Skeletal muscle satellite cell (primary cell): ENCODE data around the gene PRSS56.
A peak's percentile ranks its signal among the peaks of the same experiment; 100 is the strongest.

Experiments used
- H3K27me3 ChIP-seq: 2 replicates; pipeline ENCODE4 v1.7.0; 2013; ENCODE audit warnings: low read length; ENCODE audit not compliant: control insufficient read depth, insufficient read depth
- H3K36me3 ChIP-seq: 2 replicates; pipeline ENCODE4 v1.7.0; 2013; ENCODE audit warnings: mild to moderate bottlenecking, control low read depth, low read length; ENCODE audit not compliant: insufficient read depth
- H3K4me1 ChIP-seq: 2 replicates; pipeline ENCODE4 v1.7.0; 2013; ENCODE audit warnings: low read length; ENCODE audit not compliant: control insufficient read depth, insufficient read depth
- H3K4me2 ChIP-seq: 2 replicates; pipeline ENCODE4 v1.7.0; 2013; ENCODE audit warnings: mild to moderate bottlenecking, low read length
- H3K4me3 ChIP-seq: 2 replicates; pipeline ENCODE4 v1.7.0; 2013; ENCODE audit warnings: low read length
- H3K9ac ChIP-seq: 2 replicates; pipeline ENCODE4 v1.7.0; 2013; ENCODE audit warnings: mild to moderate bottlenecking, low read depth, low read length, moderate library complexity
- H3K9me3 ChIP-seq: replicated peaks from 2 replicates; pipeline ENCODE4 v1.7.0; 2013; ENCODE audit warnings: mild to moderate bottlenecking, control low read depth, low read length

PRSS56 gene

GRCh38 chr2:232496501-232497270 is 23.5 kb upstream of the PRSS56 start:
- no peak overlapping the region for H3K4me3 ChIP-seq
- no peaks in the 10 kb centered on the region for H3K36me3 ChIP-seq

GRCh38 chr2:232497348-232497747 is 22.8 kb upstream of the PRSS56 start:
- Histone ChIP-seq H3K27me3 (peaks cover 35% of the 10 kb centered on the region), H3K4me2 (no peak overlapping the region), H3K9me3 (no peaks in the 10 kb centered on the region)

More at GRCh38 chr2:232496501-232497270, 23.5 kb upstream of the PRSS56 start:
- peaks cover 35% of the 10 kb centered on the region for H3K27me3 ChIP-seq
- no peak overlapping the region for H3K9ac ChIP-seq
- no peaks in the 10 kb centered on the region for H3K4me1 ChIP-seq
- no peaks in the 10 kb centered on the region for H3K9me3 ChIP-seq
- no peak overlapping the region for H3K4me2 ChIP-seq

GRCh38 chr2:232498452-232498851 is 21.7 kb upstream of the PRSS56 start:
- H3K36me3 ChIP-seq, result no peaks in the 10 kb centered on the region
- no peaks in the 10 kb centered on the region for H3K9me3 ChIP-seq
- H3K4me2 ChIP-seq, result no peak overlapping the region
- no peaks in the 10 kb centered on the region for H3K4me1 ChIP-seq
- H3K4me3 ChIP-seq, result no peak overlapping the region
- H3K9ac ChIP-seq, result no peak overlapping the region
- peaks cover 37% of the 10 kb centered on the region for H3K27me3 ChIP-seq

More at GRCh38 chr2:232497348-232497747, 22.8 kb upstream of the PRSS56 start:
- Histone ChIP-seq H3K4me1 (no peaks in the 10 kb centered on the region), H3K36me3 (no peaks in the 10 kb centered on the region), H3K9ac (no peak overlapping the region), H3K4me3 (no peak overlapping the region)

- Histone ChIP-seq H3K9ac (no peak overlapping the region), H3K4me1 (no peaks in the 10 kb centered on the region), H3K4me2 (no peak overlapping the region), H3K4me3 (no peak overlapping the region), H3K27me3 (peaks cover 57% of the 10 kb centered on the region), H3K36me3 (no peaks in the 10 kb centered on the region), H3K9me3 (no peaks in the 10 kb centered on the region)
These were observed 18.8 kb upstream of the PRSS56 start for GRCh38 chr2:232501331-232501771.

GRCh38 chr2:232501794-232502390 is 18.3 kb upstream of the PRSS56 start:
- Histone ChIP-seq H3K4me3 (no peak overlapping the region), H3K9ac (no peak overlapping the region), H3K4me1 (no peaks in the 10 kb centered on the region), H3K9me3 (no peaks in the 10 kb centered on the region), H3K27me3 (peaks cover 62% of the 10 kb centered on the region), H3K4me2 (no peak overlapping the region), H3K36me3 (no peaks in the 10 kb centered on the region)

- H3K4me2 ChIP-seq, result no peak overlapping the region
- H3K9me3 ChIP-seq, result no peaks in the 10 kb centered on the region
- no peak overlapping the region for H3K4me3 ChIP-seq
- H3K9ac ChIP-seq, result no peak overlapping the region
- no peaks in the 10 kb centered on the region for H3K4me1 ChIP-seq
- H3K27me3 ChIP-seq, result peaks cover 67% of the 10 kb centered on the region
- H3K36me3 ChIP-seq, result no peaks in the 10 kb centered on the region
These were observed 17.7 kb upstream of the PRSS56 start for GRCh38 chr2:232502511-232502910.

GRCh38 chr2:232502911-232503808 is 17.0 kb upstream of the PRSS56 start:
- peaks cover 67% of the 10 kb centered on the region for H3K27me3 ChIP-seq
- no peaks in the 10 kb centered on the region for H3K4me1 ChIP-seq
- no peak overlapping the region for H3K9ac ChIP-seq
- H3K4me2 ChIP-seq, result peak overlapping the region; percentile 61
- H3K9me3 ChIP-seq, result no peaks in the 10 kb centered on the region
- no peak overlapping the region for H3K4me3 ChIP-seq
- H3K36me3 ChIP-seq, result no peaks in the 10 kb centered on the region

GRCh38 chr2:232503809-232504323 is 16.3 kb upstream of the PRSS56 start:
- Histone ChIP-seq H3K9me3 (no peaks in the 10 kb centered on the region), H3K9ac (no peak overlapping the region), H3K4me3 (no peak overlapping the region), H3K4me1 (no peaks in the 10 kb centered on the region), H3K27me3 (peaks cover 66% of the 10 kb centered on the region), H3K4me2 (peak overlapping the region; percentile 61), H3K36me3 (no peaks in the 10 kb centered on the region)

- Histone ChIP-seq H3K27me3 (peaks cover 67% of the 10 kb centered on the region), H3K9me3 (no peaks in the 10 kb centered on the region), H3K9ac (no peak overlapping the region), H3K4me2 (no peak overlapping the region), H3K4me1 (no peaks in the 10 kb centered on the region), H3K4me3 (no peak overlapping the region), H3K36me3 (no peaks in the 10 kb centered on the region)
These were observed 15.8 kb upstream of the PRSS56 start for GRCh38 chr2:232504438-232504837.

GRCh38 chr2:232505856-232506255 is 14.3 kb upstream of the PRSS56 start:
- Histone ChIP-seq H3K9ac (no peak overlapping the region), H3K4me2 (no peak overlapping the region), H3K27me3 (peaks cover 58% of the 10 kb centered on the region), H3K9me3 (no peaks in the 10 kb centered on the region), H3K36me3 (no peaks in the 10 kb centered on the region), H3K4me1 (no peaks in the 10 kb centered on the region), H3K4me3 (no peak overlapping the region)

- H3K9me3 ChIP-seq, result no peaks in the 10 kb centered on the region
- H3K4me2 ChIP-seq, result no peak overlapping the region
- H3K27me3 ChIP-seq, result peaks cover 57% of the 10 kb centered on the region
- no peak overlapping the region for H3K4me3 ChIP-seq
- H3K9ac ChIP-seq, result no peak overlapping the region
- H3K4me1 ChIP-seq, result no peaks in the 10 kb centered on the region
- H3K36me3 ChIP-seq, result no peaks in the 10 kb centered on the region
These were observed 13.5 kb upstream of the PRSS56 start for GRCh38 chr2:232506709-232507108.
